PFSK-1 (cell line): Measurements from ENCODE around the gene TRIM7.

ENCODE experiments used
- POLR2AphosphoS5 ChIP-seq: IDR thresholded peaks from 2 replicates; pipeline ENCODE4 v1.6.1; 2012; ENCODE audit warnings: low read depth, mild to moderate bottlenecking, control low read depth, low read length, moderate library complexity
- TF ChIP-seq, protein P1 (sequence below), 2 experiments: IDR thresholded peaks; 2 replicates each; pipeline versions ENCODE4 v1.6.1 to v1.8.0; 2011 to 2012; ENCODE audit warnings: low read depth in 2 of 2, low read length in 2 of 2, control low read depth in 1 of 2, inconsistent platforms in 1 of 2, mild to moderate bottlenecking in 1 of 2, moderate library complexity in 1 of 2; ENCODE audit not compliant: insufficient read depth in 1 of 2

DNA sequence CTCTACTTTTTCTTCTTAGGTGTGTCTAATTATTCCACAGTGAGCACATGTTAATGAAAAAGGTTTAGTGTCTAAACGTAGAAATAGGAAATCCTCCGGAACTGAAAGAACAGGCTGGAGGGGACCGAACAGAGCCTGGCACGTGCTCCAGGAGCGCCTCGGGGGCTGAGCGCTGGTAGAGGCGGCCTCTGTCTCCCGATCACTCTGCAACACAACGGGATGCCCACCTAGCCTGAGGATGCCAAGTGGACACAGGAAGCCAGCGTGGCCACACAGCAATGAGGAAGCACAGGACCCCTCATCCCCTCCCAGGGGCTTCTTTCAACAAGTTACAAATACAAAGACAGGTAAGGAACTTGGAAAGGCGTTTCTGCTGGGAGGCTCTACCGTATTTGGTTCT is 19.4 kb downstream of the TRIM7 start:
- no peak for TF ChIP-seq POLR2AphosphoS5
- TF ChIP-seq, protein P1, sequence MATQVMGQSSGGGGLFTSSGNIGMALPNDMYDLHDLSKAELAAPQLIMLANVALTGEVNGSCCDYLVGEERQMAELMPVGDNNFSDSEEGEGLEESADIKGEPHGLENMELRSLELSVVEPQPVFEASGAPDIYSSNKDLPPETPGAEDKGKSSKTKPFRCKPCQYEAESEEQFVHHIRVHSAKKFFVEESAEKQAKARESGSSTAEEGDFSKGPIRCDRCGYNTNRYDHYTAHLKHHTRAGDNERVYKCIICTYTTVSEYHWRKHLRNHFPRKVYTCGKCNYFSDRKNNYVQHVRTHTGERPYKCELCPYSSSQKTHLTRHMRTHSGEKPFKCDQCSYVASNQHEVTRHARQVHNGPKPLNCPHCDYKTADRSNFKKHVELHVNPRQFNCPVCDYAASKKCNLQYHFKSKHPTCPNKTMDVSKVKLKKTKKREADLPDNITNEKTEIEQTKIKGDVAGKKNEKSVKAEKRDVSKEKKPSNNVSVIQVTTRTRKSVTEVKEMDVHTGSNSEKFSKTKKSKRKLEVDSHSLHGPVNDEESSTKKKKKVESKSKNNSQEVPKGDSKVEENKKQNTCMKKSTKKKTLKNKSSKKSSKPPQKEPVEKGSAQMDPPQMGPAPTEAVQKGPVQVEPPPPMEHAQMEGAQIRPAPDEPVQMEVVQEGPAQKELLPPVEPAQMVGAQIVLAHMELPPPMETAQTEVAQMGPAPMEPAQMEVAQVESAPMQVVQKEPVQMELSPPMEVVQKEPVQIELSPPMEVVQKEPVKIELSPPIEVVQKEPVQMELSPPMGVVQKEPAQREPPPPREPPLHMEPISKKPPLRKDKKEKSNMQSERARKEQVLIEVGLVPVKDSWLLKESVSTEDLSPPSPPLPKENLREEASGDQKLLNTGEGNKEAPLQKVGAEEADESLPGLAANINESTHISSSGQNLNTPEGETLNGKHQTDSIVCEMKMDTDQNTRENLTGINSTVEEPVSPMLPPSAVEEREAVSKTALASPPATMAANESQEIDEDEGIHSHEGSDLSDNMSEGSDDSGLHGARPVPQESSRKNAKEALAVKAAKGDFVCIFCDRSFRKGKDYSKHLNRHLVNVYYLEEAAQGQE (IDR thresholded peaks at IDR 0.05; ENCODE audit: insufficient read depth in 1 of 2, low read depth in 2 of 2, low read length in 2 of 2) = no peak
